ENCODE measurements around the gene COL16A1.

COL16A1 gene

DNA sequence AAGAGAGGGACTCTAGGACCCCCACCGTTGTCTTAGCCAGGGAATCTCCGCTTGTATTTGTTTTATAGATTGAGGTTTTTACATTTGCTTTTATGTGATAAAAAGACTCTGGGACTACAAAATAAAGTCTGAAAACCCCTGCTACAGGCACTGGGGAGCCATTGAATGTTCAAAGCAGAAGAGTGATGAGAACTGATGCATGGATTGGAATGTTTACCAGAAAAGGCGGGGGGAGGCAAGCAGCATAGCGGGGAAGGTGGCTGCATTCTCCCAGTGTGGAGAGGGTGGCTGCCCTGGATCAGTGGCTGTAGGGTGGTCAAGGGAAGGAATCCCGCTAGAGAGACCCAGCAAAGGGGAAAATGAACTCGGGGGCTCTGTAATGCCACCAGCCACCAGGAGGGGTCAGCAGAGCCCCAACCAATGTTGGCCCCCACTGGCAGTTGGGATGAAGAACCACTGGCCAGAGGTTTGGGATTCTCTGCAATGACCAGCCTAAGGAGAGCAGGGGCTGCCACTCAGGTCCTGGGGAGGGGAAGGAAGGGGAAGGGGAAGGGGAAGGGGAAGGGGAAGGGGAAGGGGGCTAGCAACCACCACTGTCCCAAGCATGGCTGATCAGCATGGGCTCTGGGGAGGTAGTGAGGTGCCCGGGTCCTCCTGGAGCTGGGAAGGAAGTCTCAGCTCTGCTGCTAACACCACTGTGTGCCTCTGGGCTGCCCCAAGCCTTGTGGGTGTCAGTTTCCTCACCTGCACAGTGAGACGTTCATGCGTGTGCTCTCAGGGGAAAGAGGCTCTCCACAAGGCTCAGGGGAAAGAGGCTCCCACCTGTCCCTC, 40.0 kb downstream of the COL16A1 start:
- peak; percentile 41 to 60 for DNase-seq

DNA sequence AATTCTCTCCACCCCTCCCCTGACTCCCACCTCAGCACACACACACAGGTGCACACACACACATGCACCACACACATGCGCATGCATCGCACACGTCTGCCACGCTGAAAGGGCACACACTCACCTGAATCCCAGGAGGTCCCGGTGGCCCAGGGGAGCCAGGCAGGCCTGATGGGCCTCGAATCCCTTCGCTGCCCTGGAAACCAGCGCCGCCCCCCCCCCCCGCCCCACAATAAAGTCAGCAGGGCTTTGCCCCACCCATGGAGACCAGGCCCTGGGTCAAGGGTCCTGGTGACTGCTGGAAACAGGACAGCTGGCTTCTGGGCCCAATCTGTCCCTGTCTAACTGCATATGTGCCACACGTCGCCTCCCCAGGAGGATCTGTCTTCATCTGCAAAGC, 41.4 kb downstream of the COL16A1 start:
- no peak for DNase-seq

DNA sequence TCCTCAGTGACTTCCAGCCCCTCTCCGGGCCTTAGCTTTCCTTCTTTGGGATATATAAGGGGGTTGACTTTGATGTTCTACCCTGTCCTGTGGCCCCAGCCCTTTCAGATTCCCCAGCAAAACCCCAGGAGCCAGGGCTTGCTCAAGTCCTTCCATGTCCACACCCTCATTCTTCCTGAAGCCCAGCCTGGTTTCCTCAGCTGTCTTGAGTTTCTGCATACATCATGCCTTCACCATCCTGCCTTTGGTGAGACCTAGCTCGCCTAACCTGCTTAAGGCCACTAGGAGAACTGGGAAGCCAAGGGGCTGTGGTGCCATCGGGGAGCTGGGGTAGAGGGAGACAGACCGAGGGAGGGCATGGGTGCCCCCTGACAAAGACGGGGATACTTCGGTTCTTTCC, 42.0 kb downstream of the COL16A1 start:
- no peak for DNase-seq

DNA sequence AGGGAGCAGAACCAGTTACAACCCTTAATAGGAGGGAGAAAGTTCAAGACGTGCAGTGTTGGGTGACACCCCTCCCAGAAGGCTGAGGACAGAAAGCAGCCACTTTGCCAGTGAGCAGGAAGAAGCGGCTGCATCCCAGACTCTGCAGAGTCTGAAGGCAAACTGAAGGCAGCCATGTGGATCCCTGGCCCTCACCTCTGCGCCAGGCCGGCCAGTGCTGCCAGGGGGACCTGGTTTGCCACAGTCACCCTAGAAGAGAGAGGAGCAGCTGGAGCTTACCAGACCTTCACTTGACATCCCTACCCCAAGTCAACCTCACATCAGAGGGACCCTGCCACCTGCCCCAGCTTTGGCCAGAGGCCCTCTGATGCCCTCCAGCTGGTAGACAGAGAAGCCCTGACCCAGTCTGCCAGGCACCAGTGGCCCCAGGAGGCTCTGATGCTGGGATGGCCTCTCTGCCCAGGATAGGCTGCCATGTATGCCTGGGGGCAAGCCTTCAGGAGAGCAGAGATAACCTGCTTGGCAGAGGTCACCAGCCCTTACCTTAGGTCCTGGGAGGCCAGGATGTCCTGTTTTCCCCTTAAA, 42.9 kb downstream of the COL16A1 start:
- DNase-seq = no peak

DNA sequence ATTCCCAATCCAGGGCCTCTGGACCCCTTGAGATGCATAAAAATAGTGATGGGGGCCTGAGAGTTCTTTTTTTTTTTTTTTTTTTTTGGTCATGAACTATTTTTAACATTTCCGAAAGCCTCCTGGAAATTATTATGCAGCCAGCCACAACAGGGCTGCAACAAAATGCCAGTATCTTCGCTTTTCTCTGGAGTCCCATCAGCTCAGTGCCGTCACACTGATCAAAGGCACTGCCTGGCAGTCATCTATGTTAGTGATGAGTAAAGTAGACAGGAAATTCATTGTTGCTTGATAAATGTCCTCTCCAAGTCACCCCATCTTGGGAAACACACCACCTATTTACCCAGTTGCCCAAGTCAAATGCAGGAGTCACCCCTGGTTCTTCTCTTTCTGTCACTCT, 43.9 kb downstream of the COL16A1 start:
- DNase-seq = no peak

DNA sequence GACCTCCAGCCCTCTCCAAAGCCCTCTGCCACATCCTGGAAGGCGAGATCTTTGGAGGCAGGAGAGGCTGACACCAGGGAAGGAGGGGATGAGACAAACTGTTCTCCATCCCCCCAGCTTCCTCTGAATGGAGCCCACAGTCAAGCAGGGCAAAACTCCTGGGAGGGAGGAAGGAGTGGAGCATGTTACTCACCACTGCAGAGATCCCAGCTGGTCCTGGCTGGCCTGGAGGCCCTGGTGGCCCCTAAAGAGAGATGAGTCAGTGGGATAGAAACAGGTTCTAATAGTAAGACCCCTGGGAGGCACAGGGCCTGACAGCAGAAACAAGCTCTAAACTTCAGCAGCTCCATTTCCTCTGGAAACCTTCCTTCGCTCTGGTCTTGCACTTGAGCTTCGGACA, 45.1 kb downstream of the COL16A1 start:
- no peak for DNase-seq

DNA sequence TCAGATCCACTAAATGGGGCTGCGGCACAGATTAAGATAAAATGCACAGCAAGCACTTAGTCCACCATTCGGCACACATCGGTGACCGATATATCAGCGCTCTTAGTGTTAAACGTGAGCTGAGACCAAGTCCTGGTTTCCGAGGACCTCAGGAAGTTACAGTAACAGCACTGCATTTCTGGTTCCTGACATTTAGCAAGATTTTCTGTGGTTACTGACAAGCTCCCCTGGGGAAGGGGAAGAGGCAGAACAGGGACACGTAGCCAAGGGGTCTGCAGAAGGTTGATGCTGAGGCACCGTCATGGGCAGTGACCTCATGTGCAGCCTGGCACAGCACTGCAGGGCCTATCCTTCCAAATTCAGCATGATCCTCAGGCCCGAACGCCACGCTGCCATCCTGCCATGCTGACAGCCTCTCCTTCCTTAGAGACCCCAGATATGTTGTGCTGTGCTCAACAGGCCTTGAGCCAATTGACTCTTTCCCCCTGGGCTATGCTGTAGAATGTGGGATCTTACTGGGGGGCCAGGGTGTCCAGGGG, 45.8 kb downstream of the COL16A1 start:
- DNase-seq = no peak

DNA sequence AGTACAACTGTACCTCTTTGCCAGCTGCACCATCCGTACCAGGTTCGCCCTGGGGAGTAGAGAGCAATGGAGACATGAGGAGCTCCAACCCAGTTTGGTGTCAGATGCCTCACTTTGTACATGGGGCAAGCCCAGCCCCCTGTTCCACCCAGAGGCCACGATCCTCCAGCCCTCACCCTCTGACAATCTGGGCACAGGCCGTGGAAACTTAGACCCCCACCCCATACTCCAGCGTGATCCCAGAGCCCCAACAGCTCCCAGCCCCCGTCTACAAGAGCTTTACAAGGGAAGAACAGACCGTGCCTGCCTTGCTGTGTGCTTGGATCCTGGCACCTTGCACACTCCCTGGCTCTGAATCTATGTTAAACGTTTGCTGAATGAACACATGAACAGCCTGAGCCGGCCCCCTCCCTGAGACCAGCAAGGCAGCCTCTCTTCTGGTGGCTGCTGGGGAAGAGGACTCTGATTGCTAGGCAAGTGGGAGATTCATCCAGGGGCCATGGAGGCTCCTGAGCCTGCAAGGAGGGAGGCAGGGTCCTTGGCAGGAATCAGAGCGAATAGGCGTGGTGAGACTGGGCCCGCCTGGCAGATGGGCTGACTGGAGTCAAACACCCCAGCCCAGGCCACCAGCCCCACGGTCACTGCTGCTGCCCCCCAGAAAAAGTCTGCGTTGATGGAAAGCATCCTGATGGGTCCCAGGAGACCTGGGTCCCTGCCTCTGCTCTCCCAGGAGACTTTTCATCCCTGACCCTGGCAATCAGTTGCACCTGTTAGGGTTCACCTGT, 46.6 kb downstream of the COL16A1 start:
- no peak for DNase-seq

DNA sequence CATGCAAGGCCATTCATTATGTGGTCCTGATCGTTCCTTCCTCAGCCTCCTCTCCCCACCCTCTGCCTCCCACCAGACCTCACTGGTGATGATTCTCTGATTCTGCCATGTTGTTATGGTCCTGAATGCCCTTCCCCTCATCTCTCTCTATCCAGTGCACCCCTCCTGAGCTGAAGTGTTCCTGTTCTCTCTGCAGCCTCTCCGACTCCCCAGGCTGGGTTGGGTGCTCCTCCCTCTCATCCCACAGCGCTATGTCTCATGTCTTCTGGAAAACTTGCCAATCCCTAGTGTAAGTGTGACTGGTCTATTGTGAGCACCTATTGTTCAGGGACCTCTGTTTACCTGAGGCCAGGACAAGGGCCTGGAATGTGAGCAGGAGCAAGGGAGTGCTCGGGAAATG, 48.1 kb downstream of the COL16A1 start:
- DNase-seq = no peak

DNA sequence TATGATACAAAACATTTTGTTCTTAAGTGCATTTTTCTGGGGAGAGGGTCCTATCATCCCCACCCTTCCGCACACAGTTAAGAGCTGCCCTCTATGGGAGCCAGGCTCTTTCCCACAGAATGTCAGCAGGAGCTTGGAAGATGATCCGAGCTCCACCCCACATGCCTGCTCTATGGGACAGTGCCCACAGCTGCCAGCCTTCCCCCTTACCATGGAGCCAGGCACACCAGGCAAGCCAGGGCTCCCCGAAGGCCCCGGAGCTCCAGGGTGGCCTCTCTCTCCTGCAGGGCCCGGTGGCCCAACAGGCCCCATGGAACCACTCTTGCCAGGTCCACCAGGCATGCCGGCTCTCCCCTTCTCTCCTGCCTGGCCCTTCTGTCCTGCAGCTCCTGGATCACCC, 48.7 kb downstream of the COL16A1 start:
- no peak for DNase-seq

DNA sequence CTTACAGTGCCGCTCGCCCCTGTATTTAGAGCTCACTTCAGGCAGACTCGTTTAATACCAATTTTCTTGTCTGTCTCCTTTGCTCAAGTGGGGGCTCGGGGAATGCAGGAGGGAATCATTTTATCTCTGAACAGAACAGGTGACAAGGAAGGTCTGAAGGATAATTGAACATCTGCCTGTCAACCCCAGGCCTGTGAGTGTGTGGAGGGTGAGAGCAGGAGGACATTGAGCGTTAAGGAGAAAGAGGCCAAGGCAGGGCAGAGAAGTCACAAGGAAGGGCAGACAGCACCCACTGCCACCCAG, 49.4 kb downstream of the COL16A1 start:
- DNase-seq = no peak

DNA sequence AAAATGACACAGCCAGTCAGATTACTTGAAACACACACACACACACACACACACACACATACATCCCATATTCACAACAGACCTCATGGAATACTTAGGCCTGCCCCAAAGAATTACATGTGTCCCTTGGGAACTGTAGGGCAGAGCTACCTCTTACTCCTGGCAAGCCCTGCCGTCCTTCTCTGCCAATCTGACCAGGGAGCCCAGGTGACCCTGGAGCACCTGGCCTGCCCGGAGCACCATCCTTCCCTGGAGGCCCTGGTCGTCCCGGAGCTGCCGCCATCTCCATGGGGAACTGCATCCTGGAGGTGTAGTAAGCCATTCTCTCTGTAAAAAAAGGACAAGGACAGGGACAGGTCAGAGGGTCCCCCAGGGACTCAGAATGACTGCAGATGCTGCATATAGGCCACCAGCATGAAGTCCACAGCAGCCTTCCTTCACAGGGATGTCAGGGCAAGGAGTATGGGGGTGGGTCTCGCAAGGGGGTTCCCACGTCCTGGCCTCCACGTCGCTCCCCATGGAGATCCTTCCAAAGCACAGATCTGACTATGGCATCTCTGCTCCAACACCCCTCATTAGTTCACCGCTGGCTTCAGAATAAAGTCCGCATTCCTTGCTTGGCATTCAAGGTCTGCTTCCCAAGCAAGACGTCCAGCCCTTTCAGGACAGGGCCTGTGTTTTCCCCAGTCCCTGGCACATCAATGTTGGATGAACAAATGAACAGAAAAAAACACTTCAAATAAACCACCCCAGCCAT, 49.9 kb downstream of the COL16A1 start:
- DNase-seq = no peak

DNA sequence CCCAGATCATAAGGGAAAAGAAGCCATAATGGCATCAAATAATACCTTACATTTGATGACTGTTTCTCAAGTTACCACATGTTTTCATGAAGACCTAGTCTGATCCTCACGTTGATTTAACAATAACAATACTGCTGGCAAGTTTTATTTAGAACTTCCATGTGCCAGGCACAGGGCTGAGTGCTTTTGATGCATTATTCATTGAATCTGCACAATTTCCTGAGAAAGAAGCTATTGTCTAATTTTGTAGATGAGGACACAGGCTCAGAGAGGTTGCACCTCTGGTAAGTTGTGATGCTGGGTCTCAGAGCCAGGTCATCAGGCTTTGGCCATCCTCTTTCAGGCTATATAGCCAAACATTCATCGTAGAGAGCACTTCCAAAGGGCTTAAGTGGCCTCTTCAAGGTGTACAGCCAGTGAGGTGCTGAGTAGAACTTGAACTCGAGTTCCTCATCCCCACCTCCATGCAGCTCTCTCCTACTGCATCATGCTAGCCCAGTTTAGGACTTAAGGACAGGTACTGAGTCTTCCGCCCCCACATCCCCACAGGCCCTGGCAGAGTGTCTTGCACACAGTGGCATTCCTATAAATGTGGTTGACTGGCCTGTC, 50.8 kb downstream of the COL16A1 start:
- DNase-seq = no peak

DNA sequence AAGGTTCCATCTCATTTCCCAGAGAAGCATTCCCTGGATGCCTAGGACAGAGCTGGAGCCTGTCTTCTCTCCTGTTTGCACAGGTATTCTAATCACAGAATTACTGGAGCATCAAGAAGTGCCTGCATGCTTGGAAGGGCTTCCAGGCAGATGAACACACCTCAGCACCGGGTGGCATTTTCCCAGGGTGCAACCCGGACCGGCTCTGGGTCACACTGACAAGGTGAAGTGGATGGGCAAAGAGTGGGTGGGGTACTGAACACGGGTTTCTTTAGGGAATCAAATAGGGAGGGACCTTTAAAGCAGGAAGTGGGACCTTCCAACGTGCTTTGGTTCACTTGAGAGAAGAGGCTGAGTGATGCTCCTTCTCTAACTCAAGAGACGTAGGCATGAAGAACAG, 52.1 kb downstream of the COL16A1 start:
- no peak for DNase-seq

DNA sequence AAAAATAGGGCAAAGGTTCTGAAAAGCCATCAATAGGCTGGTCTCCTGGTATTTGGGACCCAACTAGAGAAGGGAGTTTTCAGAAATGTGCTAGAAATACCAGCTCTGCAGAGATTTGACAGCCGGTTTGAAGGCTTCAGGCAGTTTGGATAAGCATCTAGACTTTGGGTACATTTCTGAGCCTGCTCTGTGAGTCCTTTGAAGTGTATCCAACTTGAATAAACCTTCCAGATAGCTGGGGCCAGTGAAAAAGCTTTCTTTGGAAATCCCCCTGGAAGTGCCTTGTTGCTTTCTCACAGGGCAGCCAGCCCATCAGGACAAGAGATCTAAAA, 52.8 kb downstream of the COL16A1 start:
- no peak for DNase-seq

DNA sequence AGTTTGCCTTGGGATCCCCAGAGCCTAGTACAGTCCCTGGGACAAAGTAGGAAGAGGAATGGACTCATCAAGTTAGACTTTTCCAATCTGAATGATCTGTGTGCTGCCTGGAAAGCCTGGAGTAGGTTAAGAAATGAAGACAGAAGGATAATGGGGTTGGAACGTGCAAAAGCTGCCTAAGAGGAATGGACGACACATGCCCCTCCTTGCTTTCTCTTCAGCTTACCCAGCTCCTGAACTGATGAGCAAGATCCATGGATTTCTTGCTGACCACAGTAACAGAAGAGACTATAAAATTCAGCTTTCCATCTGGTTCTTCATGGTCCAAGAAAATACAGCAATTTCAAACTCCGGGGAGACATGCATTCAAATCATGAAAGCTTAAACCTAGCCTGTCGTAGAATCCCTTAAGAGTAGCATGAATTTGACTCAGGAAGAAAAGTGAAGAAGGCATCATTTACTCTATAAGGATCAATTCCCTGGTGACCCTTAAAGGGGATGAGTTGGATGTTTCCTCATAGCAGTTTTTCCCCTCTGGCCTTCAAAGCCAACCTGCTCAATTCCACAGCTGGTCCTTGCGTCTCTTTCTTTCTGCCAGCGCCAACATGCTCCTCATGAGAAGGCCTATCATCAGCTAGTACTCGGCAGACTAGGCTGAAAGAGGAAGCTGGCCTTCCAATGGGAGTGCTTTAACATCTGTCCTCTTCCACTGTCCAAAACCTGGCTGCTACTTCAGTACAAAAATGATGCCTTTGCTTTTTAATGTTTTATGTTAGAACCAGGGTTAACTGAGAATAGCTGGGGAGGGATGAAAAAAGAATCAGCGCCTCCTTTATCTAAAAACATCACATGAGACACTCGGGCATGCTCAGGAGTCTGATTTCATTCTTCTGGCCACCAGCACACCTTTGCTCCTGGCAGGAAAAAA, 53.4 kb downstream of the COL16A1 start:
- DNase-seq = no peak

DNA sequence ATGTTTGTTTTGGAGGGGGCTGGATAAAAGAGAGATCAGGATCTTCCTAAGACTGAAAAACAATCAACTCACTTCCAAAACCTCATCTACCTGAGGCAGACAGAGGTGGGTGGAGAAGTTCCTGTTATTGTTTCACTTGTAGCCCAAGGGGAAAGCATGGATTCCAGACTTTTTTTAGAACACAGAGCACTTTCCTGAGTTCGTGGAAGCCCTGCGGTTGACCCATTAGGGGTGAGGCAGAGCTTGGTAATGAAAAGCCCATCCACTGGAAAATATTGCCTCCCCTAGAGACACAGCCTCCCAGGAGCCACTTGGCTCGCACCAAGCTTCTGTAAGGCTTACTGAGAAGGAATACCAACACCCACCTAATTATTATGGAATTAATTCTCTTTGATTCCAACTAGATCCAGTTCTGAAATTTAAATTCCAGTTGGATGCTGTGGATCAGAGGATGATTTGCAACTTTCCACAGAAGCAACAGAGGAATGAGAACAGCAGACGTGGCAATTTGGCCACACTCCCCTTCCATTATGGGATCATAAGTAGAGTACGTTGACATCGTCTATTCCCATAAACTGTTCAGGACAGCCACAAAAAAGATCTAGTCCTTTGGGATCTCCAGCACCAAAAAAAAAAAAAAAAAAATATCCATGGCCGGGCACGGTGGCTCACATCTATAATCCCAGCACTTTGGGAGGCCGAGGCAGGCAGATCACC, 55.0 kb downstream of the COL16A1 start:
- no peak for DNase-seq

DNA sequence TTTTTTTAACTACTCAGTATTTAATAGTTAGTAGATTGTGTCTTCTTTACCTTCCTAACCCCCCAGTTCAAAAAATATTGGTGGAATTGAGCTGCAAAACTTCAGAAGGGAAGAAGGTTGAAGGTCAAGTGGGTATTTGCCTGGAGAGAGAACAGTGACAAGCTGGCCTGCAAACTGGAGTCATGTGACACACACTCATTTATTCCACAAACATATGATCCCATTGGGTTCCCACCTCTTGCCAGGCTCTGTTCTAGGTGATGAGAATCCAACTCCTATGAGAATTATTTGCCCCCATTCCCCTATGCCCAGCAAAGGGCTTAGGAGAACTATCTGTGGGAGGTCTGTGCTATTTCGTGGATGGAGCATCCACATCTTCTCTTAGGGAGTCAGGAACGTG, 55.6 kb downstream of the COL16A1 start:
- DNase-seq = no peak

DNA sequence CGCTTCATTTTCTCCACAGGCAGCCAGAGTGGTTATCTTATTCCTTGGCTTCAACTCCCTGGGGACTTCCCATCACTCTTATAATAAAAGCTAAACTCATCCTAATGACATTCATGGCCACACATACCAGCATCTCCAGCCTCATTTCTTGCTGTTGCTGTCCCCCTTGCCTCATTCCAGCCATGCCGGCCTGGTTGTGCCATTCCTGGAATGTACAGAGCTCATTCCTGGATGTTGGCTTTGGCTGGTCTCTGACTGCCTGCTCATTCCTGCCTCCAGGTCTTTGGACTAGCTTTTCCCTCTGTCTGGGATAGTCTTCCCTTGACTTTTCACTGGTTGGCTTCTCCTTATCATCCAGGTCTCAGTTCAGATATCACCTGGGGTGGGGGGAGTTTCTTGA, 56.7 kb downstream of the COL16A1 start:
- DNase-seq = no peak

DNA sequence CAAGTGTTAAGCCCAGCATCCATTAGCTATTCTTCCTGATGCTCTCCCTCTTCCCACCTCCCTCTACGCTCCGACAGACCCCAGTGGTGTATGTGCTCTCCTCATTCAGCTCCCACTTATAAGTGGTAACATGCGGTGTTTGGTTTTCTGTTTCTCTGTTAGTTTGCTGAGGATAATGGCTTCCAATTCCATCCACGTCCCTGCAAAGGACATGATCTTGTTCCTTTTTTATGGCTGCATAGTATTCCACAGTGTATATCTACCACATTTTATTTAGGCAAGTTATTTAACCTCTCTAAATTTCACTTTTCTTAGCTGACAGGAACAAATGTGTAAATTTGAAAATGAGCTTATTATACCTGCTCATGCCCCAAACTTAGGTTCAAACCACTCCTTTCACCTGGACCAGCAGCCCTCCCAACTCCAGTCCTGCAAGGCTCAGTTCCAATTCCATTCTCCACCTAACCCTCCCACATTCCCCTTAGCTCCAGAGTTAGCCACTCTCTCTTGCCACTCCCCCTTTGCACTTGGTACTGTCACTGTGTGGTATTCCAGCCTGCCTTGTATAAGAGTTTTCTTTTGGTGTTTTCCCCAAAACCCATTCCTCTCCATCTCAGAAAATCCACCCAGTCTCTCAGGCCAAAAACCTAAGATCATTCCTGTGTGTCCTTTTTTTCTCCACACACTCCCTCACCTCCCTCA, 57.4 kb downstream of the COL16A1 start:
- DNase-seq = no peak

DNA sequence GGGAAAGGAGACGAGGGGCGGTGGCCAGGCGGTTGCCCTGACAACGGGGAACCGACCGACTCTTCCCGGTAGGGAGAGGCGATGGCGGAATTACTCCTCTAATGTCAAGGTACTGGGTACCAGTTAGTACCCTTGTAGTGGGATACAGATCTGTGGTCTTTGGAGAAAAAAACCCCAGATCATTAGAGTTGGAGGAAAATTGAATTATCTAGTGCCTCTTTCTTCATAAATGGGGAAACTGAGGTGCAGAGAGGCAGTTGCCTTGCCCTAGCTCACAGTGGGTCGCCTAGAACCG, 58.6 kb downstream of the COL16A1 start:
- DNase-seq = no peak
